GM19438 (cell line): ENCODE data around the gene MTFR1L.

Source experiments
- ATAC-seq: cut with Tn5 transposase; IDR thresholded peaks from one replicate; pipeline ENCODE4 v1.9.1; 2021; ENCODE audit warnings: low read depth; ENCODE audit not compliant: unreplicated experiment

Gene MTFR1L

DNA sequence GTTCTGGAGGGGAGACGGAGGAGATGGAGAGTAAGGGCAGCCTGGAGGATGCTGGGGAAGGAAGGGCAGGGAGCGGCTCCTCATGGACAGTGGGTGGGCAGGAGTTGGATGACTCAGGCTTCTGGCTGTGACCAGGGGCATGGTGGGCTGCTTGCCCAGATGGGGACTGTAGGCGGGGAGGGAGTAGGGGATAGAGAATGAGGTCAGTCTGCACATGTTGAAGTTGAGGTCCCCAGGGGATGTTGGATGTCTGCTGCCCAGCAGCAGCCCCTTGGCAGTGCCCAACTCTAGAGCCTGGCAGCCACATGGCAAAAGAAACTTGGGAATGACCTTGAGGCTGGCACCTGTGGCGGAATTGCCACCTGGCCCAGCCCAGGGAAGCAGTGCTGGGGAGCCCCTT, 13.3 kb upstream of the MTFR1L start:
- ATAC-seq = no peak

DNA sequence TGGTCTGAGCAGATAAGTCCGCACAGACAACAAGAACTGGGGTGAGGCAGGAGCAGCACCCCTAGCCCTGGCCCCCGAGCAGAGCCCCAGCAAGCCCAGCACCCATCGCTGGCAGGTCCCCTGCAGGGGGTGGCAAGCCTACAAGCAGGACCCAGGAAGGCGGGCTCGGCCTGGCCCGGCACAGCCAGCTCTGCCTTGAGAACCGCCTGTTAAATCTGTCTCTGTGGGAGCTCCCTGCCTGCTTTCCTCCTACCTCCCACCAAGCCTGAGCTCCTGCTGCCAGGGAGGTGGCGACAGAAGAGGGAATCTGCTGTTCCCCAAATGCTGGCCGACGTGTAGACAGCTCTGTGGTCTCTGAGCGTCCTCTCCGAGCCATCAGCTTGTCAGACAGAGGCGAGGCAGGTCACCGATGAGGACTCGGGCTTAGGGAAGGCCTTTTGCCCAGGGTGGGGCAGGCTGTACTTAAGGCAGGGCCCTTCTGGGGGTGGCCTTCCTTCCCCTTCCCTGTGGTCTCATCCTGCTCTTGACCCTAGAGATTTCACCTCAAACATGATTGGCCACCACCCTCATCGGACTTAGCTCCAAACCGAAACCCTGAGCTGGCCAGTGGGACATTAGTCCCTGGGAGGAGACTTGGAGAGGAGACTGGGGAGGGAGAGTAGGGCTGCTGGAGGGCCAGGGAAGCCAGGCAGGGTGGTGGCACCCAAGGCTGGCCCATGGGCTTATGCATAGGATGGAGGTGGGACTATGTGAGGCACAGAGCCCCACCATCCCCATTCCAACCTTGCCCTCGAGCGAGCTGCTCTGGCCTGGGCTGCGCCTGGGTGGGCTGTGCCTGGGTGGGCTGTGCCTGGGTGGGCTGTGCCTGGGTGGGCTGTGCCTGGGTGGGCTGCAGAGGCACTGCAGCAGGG, 12.0 kb upstream of the MTFR1L start:
- ATAC-seq = no peak

DNA sequence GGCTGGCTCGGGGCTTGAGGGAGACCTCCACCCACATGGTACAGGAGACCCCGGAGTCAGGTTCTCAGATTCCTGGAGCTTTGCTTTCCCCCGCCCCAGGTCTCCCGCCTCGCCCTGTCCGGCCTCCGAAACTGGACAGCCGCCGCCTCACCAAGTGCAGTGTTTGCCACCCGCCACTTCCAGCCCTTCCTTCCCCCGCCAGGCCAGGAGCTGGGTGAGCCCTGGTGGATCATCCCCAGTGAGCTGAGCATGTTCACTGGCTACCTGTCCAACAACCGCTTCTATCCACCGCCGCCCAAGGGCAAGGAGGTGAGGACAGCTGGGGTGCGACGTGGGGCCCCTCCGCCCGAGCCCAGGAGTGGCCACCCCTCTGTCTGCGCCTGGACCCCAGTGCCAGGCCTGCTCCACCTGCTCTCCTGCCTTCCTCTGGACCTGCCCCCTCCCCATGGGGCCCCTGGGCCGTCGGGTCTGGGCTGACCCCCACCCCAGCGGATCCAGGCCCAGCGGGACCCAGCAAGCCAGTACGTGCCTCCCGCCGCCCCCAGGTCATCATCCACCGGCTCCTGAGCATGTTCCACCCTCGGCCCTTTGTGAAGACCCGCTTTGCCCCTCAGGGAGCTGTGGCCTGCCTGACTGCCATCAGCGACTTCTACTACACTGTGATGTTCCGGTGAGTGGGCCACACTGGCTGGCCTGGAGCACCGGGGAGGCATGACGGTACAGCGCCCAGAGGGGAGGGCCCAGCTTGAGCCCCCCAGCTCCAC, 11.1 kb upstream of the MTFR1L start:
- no peak for ATAC-seq

DNA sequence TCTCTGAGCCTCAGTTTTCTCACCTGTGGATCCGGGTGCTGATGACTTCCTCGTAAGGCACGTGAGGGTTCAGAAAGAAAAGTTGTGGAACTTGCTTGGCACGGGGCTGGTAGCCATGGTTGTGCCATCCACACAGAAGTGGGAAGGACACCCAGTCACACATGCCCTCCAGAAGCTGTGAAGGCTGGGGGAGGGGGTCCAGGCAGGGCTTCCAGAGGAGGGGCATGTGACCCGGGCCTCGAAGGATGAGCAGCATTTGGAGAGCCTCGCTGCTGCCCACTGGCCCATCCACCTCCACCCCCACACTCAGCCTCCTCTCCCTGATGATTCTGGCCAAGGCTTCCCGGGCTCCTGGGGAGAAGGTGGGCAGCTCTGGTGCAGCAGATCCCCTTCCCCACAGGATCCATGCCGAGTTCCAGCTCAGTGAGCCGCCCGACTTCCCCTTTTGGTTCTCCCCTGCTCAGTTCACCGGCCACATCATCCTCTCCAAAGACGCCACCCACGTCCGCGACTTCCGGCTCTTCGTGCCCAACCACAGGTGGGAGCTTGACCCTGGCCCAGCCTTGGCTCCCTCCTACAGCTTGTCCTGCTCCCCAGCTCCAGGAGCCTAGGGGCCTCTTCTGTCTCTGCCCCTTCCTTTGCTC, 10.3 kb upstream of the MTFR1L start:
- ATAC-seq = no peak

DNA sequence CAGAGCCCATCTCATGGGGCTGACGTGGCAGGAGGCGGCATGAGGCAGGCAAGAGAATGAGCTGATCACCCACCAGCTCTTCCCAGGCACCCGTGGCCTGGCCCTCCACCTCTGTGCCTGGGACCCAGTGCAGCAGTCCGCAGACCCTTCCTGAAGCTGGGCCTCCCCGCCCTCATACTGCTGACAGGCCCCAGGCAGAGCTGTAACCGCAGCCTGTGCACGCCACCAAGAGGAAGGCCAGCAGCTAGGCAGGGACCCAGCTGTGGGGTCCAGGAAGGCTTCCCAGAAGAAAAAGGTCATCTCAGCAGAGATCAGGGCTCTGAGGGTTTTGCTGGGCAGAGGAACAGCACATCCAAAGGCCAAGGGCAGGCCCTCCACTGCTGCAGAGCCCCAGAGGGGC, 9.8 kb upstream of the MTFR1L start:
- ATAC-seq = no peak

DNA sequence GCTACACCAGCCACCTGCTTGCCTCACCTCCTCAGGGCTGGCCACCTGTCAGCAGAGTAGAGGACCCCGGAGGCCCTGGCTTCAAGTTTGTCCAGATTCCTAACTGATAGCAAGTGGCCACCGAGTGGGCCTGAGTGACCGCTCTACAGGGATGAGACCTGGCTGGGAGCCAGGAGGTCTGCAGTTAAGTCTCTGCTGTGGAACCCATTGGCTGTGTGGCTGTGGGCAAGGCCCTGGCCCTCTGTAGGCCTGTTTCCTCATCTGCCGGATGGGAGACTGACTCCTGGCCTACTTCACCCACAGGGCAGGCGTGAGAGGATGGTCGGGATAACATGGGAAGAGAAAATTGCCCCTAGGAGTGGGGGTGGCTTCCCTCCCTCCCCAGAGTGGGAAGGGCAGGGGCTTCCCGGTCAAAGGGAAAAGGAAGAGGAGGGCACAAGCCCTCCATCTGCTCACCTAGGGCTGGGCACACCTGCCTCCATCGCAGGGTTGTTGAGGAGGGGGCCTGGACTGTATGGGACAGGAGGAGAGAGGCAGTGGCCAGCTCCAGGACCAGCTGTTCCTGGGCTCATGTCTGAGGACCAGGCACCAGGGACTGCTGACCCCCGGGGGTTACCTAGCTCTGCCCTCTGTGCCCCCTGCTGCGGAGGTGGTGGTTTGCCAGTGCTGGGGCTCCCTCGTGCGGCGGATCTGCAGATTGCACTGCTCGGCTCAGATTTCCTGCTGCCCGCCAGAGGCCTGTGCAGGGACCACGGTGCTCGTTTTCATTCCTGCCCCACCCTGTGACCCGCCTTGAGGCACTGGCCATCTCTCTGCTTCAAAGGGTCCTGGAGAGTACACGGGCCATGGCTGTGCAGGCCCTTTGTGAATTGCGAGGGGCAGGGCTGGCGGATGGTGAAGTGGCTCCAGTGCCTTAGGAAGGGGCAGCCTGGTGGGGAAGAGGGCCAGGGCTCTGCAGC, 9.1 kb upstream of the MTFR1L start:
- no peak for ATAC-seq

DNA sequence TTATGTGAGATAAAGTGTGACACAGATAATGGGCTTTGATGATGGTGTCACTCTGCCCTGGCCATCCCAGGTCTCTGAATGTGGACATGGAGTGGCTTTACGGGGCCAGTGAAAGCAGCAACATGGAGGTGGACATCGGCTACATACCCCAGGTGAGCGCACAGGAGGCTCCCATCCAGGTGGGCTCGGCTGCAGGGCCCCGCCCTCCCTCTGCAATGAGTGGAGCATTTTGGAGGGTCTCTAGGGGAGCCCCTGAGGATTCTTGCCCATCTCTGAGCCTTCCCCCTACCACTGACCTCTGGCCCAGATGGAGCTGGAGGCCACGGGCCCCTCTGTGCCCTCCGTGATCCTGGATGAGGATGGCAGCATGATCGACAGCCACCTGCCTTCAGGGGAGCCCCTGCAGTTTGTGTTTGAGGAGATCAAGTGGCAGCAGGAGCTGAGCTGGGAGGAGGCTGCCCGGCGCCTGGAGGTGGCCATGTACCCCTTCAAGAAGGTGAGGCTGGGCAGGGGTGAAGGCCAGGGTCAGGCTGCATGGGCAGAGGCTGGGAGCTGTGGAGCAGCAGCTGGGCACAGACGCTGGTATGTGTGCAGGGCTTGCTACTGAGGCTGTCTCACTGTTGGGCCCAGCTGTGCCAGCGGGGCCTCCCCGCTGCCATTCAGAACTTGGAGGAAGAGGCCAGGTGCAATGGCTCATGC, 8.2 kb upstream of the MTFR1L start:
- no peak for ATAC-seq

DNA sequence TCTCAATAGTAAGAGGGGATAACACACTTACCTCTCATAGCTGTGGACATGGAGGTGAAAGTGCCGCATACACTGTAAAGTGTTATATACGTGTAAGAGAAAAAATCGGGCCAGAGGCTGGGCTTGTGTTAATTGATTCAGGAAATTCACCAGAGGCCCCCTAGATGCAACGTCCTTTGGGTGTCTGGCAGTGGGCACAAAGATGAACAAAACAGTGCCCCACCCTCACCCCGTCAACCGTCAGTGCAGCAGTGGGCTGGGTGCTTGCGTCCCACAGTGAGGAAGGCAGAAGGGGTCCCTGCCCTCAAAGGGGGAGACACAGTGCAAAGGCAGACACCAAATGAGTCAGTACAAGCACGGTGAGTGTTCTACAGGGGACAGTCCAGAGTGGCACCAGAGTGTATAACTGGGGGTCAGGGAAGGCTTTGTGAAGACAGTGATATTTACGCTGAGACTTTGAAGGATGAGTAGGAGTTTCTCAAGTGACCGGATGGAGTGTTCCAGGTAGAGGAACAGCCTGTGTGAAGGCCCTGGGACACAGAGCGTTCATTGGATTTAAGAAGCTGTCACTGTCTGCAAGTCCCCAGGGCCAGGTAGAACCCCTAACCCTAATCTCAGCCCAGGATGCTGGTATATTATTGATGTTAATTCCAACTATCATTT, 6.6 kb upstream of the MTFR1L start:
- ATAC-seq = no peak

DNA sequence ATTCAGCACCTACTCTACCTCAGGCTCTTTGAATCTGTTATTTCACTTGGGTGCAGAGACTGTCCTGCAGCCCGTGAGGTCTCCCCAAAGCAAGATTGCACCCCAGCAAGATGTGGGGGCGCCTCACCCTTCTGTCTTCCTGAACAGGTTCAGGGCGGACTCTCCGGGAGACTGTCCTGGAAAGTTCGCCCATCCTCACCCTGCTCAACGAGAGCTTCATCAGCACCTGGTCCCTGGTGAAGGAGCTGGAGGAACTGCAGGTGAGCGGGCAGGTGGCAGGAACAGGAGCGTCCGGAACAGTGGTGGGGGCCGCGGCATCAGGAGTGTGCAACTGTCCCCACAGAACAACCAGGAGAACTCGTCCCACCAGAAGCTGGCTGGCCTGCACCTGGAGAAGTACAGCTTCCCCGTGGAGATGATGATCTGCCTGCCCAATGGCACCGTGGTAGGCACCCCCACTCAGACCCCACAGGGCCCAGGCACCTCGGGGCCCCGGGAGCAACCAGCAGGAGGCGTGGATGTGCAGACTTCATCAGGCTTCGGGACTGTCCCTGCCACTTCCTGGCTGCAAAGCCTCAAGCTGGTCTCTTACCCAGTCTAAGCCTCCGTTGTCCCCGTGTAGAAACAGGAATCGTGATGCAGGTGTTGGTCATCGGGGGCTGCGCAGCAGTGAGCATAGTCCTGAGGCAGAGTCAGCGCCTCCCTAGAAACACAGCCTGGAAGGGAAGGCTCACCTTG, 5.9 kb upstream of the MTFR1L start:
- no peak for ATAC-seq

DNA sequence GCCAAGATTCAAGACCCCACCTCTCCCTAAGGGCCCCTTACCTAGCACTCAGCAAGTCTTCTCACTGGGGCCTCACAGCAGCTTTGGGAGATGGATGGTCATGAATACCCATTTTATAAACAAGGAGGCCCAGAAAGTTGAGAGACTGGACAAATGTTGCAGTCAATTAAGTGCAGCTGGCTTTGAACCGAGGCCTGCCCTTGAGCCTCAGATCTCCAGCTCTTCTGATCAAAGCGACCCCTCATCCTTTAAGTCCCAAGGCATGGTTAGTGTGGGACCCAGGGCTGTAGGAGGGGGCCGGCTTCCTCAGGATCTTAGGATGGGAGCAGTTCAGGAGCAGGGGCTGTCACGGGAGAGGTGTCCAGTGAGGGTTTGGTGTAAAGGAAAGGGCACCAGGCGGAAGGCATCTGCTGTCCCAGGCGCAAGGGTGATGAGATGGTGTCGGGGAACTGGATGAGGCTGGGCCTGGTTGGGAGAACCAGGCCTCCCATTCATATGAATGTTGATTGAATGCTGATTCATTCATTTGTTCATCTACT, 5.1 kb upstream of the MTFR1L start:
- ATAC-seq = no peak

DNA sequence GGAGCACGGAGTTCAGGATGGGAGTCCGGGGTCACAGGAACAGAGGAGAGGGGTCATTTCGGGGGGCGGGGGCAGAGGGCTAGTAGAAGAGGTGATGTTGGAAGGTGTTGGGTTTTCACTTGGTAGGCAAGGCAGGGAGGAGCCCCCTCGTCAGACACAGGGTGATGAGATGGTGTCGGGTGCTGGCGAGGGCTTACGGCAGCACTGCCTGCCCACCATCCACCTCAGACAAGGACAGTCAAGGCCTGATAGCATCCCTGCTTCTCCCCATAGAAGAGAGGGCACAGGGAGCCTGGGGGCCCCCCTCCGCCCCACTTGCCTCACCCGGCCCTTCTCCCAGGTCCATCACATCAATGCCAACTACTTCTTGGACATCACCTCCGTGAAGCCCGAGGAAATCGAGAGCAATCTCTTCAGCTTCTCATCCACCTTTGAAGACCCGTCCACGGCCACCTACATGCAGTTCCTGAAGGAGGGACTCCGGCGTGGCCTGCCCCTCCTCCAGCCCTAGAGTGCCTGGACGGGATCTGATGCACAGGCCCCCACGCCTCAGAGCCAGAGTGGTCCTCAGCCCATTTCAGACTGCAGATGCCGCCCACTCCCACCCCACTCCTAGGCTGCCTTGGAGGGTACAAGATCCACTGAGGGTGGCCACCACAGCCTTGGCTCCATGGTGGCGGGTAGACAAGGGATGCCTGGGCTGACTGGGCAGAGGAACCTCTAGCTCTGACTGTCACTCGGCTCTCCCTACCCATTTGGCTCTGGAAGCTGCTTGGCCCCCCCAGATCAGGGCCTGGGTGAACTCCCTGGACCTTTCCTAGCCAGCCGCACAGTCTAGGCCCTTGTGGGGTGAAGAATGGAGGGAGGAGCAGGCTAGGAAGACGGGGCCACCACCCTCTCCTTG, 4.3 kb upstream of the MTFR1L start:
- ATAC-seq = no peak

DNA sequence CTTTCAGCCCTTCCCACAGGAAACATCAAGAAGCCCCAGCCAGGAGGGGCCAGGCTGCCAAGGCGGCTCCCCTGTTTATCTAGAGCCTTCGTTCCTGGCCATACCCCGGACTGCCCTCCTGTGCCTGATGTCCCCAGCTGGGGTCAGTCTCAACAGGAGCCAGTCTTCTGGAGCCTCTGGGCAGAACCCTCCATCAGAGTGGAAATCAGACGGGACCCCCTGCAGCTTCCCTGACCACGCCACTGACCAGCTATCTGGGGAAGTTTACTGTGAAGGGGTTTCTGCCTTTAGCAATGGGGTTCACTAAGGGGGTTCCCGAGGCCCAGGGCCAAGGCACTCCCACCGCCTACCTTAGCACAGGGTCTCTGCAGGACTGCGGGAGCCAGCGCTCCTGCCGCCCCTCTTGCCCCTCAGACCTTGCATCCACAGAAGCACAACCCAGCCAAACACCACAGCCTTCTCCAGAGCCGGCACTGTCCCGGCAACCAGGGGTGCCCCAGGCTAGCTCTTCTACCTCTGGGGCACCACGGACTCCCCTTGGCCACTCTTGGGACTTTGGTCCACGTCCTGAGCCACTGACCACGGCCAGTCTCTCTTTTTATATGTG, 3.5 kb upstream of the MTFR1L start:
- ATAC-seq = no peak

DNA sequence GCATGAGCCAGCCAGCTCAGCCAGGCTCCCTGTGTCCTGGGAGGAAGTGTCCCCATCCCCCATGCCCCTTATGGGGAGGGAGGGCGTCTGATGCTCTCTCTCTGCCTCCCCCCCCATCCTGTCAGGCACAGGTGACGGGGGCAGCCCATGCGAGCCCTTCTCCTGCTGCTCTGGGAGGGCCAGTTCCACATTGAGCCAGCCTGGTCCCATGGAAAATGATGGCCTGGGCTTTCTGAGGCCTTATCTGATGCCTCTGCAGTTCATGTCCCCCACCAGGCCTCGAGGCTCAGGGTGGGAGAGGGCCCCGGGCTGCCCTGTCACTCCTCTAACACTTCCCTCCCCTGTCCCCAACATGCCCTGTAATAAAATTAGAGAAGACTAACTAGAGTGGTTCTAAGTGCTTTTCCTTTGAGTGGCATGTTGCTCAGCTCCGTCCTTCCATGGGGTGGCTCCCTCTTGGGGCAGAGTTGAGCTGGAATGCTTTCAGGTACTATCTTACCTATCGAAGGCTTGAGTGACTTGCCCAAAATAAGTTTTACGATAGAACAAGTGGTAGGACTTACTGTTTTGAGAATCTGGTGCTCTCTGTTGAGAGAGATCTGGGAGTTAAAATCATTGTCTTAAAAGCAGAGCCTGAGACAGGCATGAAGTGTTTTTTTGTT, 1.8 kb upstream of the MTFR1L start:
- no peak for ATAC-seq

DNA sequence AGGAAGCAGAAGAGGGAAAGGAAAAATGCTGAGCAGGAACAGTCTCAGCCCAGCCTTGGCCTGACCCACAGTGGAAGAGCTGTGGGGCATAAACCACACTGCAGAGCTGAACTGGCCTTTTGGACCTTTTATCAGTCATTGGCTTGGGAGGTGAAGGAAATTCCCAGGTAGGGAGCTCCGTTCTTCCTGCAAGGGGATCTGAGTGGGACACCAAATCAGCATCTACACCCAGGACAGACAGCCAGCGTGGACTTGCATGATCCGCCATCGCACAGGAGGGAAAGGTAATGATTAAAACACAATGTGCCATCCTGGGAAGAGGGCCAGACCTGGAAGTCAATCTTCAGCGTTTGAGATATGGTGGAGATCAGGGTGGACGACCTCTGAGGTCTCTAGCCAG, 1.2 kb upstream of the MTFR1L start:
- ATAC-seq = no peak

DNA sequence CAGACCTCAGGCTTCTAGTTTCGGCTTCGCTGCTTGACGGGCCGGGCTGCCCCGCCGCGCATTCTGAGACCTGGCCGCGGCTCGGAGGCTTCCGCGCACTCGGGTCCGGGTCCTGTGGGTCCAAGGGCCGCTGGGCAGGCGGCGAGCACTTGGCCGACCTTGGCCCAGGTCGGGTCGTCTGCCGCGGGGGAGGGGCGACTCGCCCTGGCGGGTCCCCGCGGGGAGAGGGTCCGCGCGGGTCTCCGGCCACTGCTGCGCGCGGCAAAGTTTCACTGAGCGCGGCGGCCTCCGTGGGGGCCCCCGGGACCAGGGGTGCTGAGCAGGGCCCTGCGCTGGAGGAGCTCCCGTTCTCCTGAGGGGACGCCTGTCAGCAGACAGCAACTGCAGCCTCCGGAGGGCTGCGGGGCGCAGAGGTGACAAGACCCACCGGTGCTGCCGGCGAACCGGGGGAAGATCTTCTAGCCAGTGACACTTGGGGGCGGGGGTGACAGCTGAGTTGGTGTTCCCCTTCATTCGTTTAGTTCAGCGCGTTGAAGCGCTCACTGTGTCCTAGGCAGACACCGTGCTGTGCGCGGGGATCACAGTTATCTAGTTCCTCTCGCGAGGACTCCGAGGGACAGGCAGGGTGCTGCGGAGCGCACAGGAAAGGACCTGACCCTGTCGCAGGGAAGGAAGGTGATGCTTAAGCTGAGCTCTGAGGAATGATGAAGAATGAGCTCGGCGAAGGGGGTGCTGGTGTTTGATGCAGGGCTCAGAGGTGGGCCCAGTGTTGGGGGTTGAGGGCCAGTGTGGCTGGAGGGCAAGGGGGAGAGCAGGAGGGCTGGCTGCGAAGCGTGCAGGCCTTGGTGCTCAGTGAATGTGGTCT, 725 bp downstream of the MTFR1L start:
- ATAC-seq = peak; percentile 57
